SKM-1 (cell line): ENCODE results near the gene ZBTB2.

Experiments used
- DNase-seq: peaks from one replicate; lab custom pipeline; 2025; ENCODE audit not compliant: unreplicated experiment; lab: John Stamatoyannopoulos, UW

The ZBTB2 gene

GRCh38 chr6:151391471-151392413 lies at the start of gene ZBTB2:
ZBTB2 (minus strand) TSS chr6:151391559; CDS start chr6:151373637, 17,922 bp downstream.
- peak; percentile 27 for DNase-seq

DNA sequence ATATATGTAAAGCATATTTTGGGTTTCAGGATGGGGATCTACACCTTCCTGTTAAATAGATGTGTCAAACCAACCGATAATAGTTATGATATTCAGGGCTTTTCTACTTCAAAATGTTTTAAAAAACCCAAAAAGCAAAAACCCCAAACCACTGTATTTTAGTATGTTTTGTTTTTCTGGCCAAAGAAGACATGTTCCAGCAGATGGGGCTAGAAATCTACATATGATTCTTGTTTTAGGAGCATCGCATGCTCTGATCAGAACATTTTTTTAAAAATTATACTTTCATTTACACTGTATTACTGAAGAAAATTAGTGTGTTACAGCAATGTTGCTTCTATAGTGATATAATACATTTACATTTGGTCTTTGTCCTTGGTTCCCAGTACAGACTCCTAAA lies 49.6 kb upstream of the ZBTB2 start:
- no peak for DNase-seq

- DNase-seq, result no peak
These were observed 49.1 kb upstream of the ZBTB2 start for GRCh38 chr6:151440498-151440897.

GRCh38 chr6:151437401-151437800 lies 46.0 kb upstream of the ZBTB2 start:
- DNase-seq, result no peak

- DNase-seq, result no peak
These were observed 45.4 kb upstream of the ZBTB2 start for GRCh38 chr6:151436802-151437201.

DNA sequence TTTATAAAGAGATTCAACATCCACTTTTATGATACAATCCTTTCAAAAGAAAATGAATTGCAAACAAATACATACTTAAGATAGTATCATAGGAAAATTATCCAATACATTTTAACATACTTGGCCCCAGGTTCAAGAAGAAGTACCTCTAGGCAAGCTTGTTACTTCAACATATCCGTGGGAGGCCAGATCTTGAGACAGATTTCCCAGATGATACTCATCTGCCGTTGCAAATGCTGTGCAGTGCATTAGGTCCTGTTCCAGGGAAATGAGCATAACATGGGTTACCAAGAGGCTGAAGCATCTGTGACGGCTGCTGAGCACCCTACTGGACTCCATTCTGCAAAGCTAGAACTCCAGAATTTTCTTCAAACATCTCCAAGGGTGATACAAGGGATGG lies 44.9 kb upstream of the ZBTB2 start:
- no peak for DNase-seq

DNA sequence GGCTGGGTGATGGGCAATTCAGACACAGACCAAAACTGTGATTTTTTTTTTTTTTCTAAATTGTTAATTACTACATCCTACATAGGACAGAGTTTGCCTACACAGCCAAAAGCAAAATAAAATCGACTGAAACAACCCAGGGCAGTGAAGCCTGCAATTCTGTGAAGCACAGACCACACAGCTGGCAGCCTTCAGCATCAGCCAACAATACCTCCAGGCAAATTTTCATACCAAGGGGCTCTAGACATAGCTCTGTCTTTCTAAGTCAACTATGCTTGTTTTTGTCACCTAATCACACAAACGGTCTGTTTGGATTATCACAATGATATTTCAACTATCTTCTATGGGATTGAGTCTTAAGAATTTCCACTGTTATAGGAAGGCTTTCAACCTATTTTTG lies 43.0 kb upstream of the ZBTB2 start:
- DNase-seq, result no peak

- DNase-seq, result no peak
These were observed 41.3 kb upstream of the ZBTB2 start for GRCh38 chr6:151432651-151433050.

- DNase-seq, result no peak
These were observed 40.0 kb upstream of the ZBTB2 start for GRCh38 chr6:151431337-151431736.

DNA sequence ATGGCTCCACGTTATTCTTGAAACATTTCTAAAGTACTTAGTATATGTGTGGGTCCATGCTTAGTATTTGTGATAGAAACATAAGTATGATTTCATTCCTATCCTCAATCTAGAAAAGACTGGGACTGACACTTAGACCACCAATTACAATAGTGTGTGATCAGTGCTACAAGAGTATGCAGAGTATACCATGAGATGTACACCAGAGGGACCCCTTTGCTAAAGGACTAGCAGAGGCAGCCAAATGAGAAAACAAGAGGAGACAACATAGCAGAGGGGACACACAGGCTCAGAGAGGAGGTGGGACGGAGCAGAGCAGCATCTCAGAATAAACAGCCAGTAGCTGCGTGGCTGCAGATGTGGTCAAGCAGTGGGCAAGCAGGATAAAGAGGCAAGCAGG lies 39.5 kb upstream of the ZBTB2 start:
- DNase-seq, result no peak

GRCh38 chr6:151428093-151428735 lies 36.9 kb upstream of the ZBTB2 start:
- no peak for DNase-seq

DNA sequence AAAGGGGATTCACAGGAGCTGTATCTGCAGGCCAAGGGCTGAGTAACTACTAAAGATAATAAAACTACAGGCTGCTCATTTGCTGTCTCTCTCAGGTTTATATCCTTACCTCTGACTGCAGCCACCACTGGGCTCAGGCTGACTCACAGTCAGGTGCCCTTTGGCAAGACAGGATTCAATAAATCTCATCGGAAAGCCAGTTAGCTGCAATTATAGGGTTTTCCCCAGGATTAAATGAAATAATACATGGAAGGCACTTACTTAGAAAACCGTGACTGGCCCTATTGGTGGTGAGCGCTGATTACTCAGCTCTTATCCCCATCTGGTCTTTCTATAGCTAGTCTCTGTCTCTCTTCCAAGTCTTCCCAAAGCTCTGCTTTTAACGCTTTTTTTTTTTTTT lies 34.2 kb upstream of the ZBTB2 start:
- no peak for DNase-seq

GRCh38 chr6:151422981-151423380 lies 31.6 kb upstream of the ZBTB2 start:
- no peak for DNase-seq

- no peak for DNase-seq
These were observed 26.1 kb upstream of the ZBTB2 start for GRCh38 chr6:151417477-151417876.

GRCh38 chr6:151414641-151415260 lies 23.4 kb upstream of the ZBTB2 start:
- DNase-seq, result no peak

DNA sequence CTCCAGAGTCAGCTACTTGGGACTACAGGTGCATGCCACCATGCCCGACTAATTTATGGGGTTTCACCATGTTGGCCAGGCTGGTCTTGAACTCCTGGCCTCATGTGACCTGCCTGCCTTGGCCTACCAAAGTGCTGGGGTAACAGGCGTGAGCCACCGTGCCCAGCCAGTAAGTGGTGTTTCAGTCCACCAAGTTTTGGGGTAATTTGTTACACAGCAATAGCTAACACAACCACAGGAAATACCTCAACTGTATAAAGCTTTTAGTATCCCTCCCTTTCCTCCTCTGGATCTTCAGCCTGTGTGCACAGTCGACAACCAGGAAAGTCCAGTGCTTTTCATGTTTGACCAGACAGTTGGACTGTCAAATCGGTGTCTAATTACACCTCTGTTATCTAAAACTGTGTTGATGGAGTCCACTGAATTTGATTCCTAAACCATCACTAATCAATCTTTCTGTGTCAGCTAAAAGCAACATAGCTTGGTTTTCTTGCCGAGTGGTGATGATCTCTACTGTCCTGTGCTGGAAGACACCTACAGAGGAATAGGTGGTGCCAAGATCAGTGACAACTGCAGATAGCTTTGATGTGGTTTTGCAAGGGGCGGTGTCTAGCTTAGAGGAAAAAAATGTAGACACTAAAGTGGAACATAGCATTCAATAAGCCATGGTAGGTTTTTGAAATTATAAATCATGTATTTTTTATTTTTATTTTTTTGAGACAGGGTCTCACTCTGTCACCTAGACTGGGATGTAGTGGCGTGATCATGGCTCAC lies 22.2 kb upstream of the ZBTB2 start:
- no peak for DNase-seq

DNA sequence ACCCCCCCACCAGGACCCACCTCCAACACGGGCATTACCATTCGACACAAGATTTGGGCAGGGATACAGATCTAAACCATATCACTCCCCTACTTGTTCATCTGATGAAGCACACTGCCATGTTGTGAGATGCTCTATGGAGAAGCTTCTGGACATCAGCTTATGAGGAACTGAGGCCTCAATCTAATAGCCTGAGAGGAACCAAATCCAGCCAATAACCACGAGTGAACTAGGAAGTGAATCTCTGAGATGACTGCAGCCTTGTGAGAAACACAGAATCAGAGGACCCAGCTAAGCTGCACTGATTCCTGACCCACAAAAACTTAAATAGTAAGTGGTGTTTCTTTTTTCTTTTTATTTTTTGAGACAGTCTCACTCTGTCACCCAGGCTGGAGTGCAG lies 21.6 kb upstream of the ZBTB2 start:
- DNase-seq, result no peak

GRCh38 chr6:151409679-151410078 lies 18.3 kb upstream of the ZBTB2 start:
- no peak for DNase-seq

- DNase-seq, result no peak
These were observed 17.9 kb upstream of the ZBTB2 start for GRCh38 chr6:151409260-151409659.

GRCh38 chr6:151408858-151409257 lies 17.5 kb upstream of the ZBTB2 start:
- no peak for DNase-seq

DNA sequence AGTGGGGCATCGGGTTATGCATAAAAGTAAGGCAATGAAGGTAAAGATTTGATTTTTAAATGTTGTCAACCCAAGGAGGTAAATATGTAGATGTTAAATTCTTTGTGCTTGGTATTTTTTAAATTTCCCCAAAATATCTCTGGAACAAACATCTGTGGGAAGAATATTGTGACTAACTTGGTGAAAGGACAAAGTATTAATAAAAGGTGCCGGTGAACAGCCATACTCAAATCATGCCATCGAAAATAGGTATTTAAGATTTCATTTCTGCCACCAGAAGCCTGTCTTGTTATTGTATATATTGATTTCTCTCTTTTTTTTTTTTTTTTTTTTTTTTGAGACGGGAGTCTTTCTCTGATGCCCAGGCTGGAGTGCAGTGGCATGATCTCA lies 12.6 kb upstream of the ZBTB2 start:
- no peak for DNase-seq
